Liver (tissue), 9 donors: Measurements from ENCODE around the gene GOSR1. TPM values are rescaled to one million over a fixed set of nuclear protein-coding genes. Genes with fewer than 3 reads are reported as not detected.

Experiments
- DNase-seq: peaks from one replicate; pipeline ENCODE4 v3.0.0-alpha.2; 2017; ENCODE audit warnings: low spot score
- H3K27ac ChIP-seq, 2 donors: one replicate each; pipeline ENCODE4 v1.7.0; 2013; ENCODE audit warnings: inconsistent platforms in 2 of 2, low read length in 2 of 2, control low read depth in 1 of 2, low read depth in 1 of 2, mild to moderate bottlenecking in 1 of 2
- H3K27me3 ChIP-seq, 4 donors: one replicate each; pipeline versions ENCODE4 v1.6.1 to v1.7.0; 2013; ENCODE audit warnings: low read length in 3 of 4, inconsistent platforms in 1 of 4, mild to moderate bottlenecking in 1 of 4, moderate library complexity in 1 of 4; ENCODE audit not compliant: control insufficient read depth in 4 of 4, insufficient read depth in 4 of 4
- H3K36me3 ChIP-seq, 4 donors: one replicate each; pipeline versions ENCODE4 v1.6.1 to v1.7.0; 2013; ENCODE audit warnings: low read length in 3 of 4, mild to moderate bottlenecking in 3 of 4, low read depth in 1 of 4, moderate library complexity in 1 of 4; ENCODE audit not compliant: control insufficient read depth in 4 of 4, insufficient read depth in 3 of 4
- H3K4me1 ChIP-seq, 4 donors: one replicate each; pipeline versions ENCODE4 v1.6.1 to v1.7.0; 2013; ENCODE audit warnings: low read length in 3 of 4, mild to moderate bottlenecking in 3 of 4, moderate library complexity in 1 of 4; ENCODE audit not compliant: control insufficient read depth in 4 of 4, insufficient read depth in 4 of 4
- H3K4me3 ChIP-seq, 3 donors: one replicate each; pipeline versions ENCODE4 v1.6.1 to v1.7.0; 2013; ENCODE audit warnings: low read length in 3 of 3, control low read depth in 1 of 3, low read depth in 1 of 3, mild to moderate bottlenecking in 1 of 3
- H3K9ac ChIP-seq, 2 donors: one replicate each; pipeline ENCODE4 v1.7.0; 2013; ENCODE audit warnings: low read length in 2 of 2, mild to moderate bottlenecking in 2 of 2, moderate library complexity in 2 of 2, control low read depth in 1 of 2, low read depth in 1 of 2
- H3K9me3 ChIP-seq, 4 donors: one replicate each; pipeline versions ENCODE4 v1.6.1 to v1.7.0; 2013; ENCODE audit warnings: low read length in 3 of 4; ENCODE audit not compliant: control insufficient read depth in 4 of 4
- EGR1 ChIP-seq, 2 donors: IDR thresholded peaks; 2 replicates each; pipeline ENCODE4 v1.6.1; 2016 to 2018; ENCODE audit warnings: antibody characterized with exemption in 2 of 2, low read depth in 2 of 2
- FOXA1 ChIP-seq: IDR thresholded peaks from 2 replicates; pipeline ENCODE4 v1.6.1; 2016; ENCODE audit warnings: antibody characterized with exemption
- FOXA2 ChIP-seq: IDR thresholded peaks from 2 replicates; pipeline ENCODE4 v1.6.1; 2016; ENCODE audit warnings: antibody characterized with exemption
- GABPA ChIP-seq, 2 donors: IDR thresholded peaks in 1 of 2; conservative IDR thresholded peaks in 1 of 2; 2 replicates each; pipeline ENCODE4 v1.6.1; 2016; ENCODE audit warnings: antibody characterized with exemption in 2 of 2, mild to moderate bottlenecking in 1 of 2, moderate library complexity in 1 of 2
- HNF4A ChIP-seq, 2 donors: conservative IDR thresholded peaks; 2 replicates each; pipeline ENCODE4 v1.6.1; 2016; ENCODE audit warnings: antibody characterized with exemption in 2 of 2, mild to moderate bottlenecking in 2 of 2
- HNF4G ChIP-seq: IDR thresholded peaks from 2 replicates; pipeline ENCODE4 v1.6.1; 2016; ENCODE audit warnings: antibody characterized with exemption
- NR2F2 ChIP-seq: IDR thresholded peaks from 2 replicates; pipeline ENCODE4 v1.6.1; 2016; ENCODE audit warnings: antibody characterized with exemption
- RAD21 ChIP-seq, 2 donors: IDR thresholded peaks; 2 replicates each; pipeline ENCODE4 v1.6.1; 2016; ENCODE audit warnings: antibody characterized with exemption in 2 of 2, mild to moderate bottlenecking in 2 of 2
- RXRA ChIP-seq, 2 donors: IDR thresholded peaks; 2 replicates each; pipeline ENCODE4 v1.6.1; 2017 to 2018; ENCODE audit warnings: antibody characterized with exemption in 2 of 2, mild to moderate bottlenecking in 1 of 2
- TAF1 ChIP-seq: conservative IDR thresholded peaks from 2 replicates; pipeline ENCODE4 v1.6.1; 2016; ENCODE audit warnings: antibody characterized with exemption, mild to moderate bottlenecking
- WGBS: extraction: QIAGEN DNeasy Blood & Tissue Kit; methylation state at CpG from one replicate; pipeline ENCODE4 v1.1.7; 2013; 5-methylcytosine and 5-hydroxymethylcytosine counted together
- polyA plus RNA-seq, 2 donors: library from polyadenylated mRNA; stranded (reverse) in 1 of 2; unstranded in 1 of 2; fragments of 200-250 nt in 1 of 2; fragments of >200 nt in 1 of 2; fragmentation: Nextera tagmentation in 1 of 2; extraction: Ambion mirVana in 1 of 2; gene quantifications; one replicate each; pipeline versions ENCODE4 v1.2.1 to v1.2.3, GENCODE V29; 2013 to 2015
- total RNA-seq, 2 donors: library from RNA; depleted of rRNA; stranded (reverse); fragments of >200 nt; gene quantifications; one replicate each; pipeline ENCODE4 v1.2.3, GENCODE V29; 2014
- TF ChIP-seq, protein P1 (sequence below): fragments of 150-350 bp; IDR thresholded peaks from 2 replicates; pipeline ENCODE4 v1.5.1; 2017; ENCODE audit warnings: improper control_type of control experiment, low read depth, low read length; ENCODE audit not compliant: missing input control
- TF ChIP-seq, protein P2 (sequence below): IDR thresholded peaks from 2 replicates; pipeline ENCODE4 v1.6.1; 2016; ENCODE audit warnings: antibody characterized with exemption
- TF ChIP-seq, protein P3 (sequence below): IDR thresholded peaks from 2 replicates; pipeline ENCODE4 v1.6.1; 2016; ENCODE audit warnings: antibody characterized with exemption, mild to moderate bottlenecking
- TF ChIP-seq, protein P4 (sequence below): IDR thresholded peaks from 2 replicates; pipeline ENCODE4 v1.6.1; 2016; ENCODE audit warnings: antibody characterized with exemption
- donor health status: healthy.
- donor health status: healthy.
- donor health status: healthy.
- donor health status: healthy.
- donor health status: healthy.

GOSR1 gene
- total and polyA plus RNA-seq, 4 donors: 15.0 to 40.4 (median 26.3) TPM

DNA sequence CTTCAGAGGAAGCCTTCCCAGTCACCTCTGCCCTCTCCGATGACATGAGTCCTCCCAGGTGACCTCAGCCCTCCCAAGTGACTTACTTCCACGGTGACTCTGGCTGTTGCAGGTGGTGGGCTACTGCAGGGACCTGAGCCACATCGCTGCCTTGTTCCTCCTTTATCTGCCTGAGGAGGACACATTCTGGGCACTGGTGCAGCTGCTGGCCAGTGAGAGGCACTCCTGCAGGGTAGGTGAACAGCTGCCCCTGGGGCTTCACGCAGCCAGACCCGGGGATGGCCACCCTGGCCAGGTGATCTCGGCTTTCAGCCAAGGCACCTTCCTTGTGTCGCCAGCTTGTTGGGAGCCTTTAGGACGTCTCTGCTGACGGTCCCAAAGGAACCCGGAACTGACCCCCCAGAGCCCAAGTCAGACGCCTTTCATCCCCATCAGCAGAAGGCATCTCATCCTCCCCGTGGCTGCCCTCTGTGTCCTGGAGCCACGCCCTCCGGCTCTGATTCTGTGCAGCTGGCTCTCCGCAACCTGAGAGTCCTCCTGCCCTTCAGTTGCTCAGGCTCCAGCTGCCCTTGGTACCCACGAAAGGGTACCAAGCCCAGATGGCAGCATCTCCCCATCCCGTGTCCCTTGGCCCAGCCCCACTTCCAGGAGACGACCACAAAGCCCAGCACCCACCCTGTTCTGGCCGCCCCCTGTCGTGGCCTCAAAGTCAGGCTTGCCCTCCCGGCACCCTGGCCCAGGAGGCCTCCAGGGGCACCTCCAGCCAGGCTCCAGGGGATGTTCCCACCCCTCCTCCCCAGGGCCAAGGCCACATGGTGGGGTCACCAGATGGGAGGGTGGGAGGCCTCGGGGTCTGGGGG lies 81.7 kb downstream of the GOSR1 start:
- no peak overlapping the region for H3K9ac ChIP-seq
- no peak overlapping the region for H3K4me3 ChIP-seq
- H3K36me3 ChIP-seq: no peaks in the 10 kb centered on the region
- H3K9me3 ChIP-seq: no peaks in the 10 kb centered on the region
- 87% methylated on average over 22 of the region's 22 CpGs for WGBS
- no peak for DNase-seq
- H3K4me1 ChIP-seq: no peaks in the 10 kb centered on the region
- TF ChIP-seq HNF4G (no peak), NR2F2 (no peak), HNF4A (conservative IDR thresholded peaks at IDR 0.05) (no peak)
- TF ChIP-seq, protein P1, sequence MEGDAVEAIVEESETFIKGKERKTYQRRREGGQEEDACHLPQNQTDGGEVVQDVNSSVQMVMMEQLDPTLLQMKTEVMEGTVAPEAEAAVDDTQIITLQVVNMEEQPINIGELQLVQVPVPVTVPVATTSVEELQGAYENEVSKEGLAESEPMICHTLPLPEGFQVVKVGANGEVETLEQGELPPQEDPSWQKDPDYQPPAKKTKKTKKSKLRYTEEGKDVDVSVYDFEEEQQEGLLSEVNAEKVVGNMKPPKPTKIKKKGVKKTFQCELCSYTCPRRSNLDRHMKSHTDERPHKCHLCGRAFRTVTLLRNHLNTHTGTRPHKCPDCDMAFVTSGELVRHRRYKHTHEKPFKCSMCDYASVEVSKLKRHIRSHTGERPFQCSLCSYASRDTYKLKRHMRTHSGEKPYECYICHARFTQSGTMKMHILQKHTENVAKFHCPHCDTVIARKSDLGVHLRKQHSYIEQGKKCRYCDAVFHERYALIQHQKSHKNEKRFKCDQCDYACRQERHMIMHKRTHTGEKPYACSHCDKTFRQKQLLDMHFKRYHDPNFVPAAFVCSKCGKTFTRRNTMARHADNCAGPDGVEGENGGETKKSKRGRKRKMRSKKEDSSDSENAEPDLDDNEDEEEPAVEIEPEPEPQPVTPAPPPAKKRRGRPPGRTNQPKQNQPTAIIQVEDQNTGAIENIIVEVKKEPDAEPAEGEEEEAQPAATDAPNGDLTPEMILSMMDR: no peak
- TF ChIP-seq, protein P2, sequence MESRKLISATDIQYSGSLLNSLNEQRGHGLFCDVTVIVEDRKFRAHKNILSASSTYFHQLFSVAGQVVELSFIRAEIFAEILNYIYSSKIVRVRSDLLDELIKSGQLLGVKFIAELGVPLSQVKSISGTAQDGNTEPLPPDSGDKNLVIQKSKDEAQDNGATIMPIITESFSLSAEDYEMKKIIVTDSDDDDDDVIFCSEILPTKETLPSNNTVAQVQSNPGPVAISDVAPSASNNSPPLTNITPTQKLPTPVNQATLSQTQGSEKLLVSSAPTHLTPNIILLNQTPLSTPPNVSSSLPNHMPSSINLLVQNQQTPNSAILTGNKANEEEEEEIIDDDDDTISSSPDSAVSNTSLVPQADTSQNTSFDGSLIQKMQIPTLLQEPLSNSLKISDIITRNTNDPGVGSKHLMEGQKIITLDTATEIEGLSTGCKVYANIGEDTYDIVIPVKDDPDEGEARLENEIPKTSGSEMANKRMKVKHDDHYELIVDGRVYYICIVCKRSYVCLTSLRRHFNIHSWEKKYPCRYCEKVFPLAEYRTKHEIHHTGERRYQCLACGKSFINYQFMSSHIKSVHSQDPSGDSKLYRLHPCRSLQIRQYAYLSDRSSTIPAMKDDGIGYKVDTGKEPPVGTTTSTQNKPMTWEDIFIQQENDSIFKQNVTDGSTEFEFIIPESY: no peak
- TF ChIP-seq, protein P3, sequence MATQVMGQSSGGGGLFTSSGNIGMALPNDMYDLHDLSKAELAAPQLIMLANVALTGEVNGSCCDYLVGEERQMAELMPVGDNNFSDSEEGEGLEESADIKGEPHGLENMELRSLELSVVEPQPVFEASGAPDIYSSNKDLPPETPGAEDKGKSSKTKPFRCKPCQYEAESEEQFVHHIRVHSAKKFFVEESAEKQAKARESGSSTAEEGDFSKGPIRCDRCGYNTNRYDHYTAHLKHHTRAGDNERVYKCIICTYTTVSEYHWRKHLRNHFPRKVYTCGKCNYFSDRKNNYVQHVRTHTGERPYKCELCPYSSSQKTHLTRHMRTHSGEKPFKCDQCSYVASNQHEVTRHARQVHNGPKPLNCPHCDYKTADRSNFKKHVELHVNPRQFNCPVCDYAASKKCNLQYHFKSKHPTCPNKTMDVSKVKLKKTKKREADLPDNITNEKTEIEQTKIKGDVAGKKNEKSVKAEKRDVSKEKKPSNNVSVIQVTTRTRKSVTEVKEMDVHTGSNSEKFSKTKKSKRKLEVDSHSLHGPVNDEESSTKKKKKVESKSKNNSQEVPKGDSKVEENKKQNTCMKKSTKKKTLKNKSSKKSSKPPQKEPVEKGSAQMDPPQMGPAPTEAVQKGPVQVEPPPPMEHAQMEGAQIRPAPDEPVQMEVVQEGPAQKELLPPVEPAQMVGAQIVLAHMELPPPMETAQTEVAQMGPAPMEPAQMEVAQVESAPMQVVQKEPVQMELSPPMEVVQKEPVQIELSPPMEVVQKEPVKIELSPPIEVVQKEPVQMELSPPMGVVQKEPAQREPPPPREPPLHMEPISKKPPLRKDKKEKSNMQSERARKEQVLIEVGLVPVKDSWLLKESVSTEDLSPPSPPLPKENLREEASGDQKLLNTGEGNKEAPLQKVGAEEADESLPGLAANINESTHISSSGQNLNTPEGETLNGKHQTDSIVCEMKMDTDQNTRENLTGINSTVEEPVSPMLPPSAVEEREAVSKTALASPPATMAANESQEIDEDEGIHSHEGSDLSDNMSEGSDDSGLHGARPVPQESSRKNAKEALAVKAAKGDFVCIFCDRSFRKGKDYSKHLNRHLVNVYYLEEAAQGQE: no peak
- TF ChIP-seq, protein P4, sequence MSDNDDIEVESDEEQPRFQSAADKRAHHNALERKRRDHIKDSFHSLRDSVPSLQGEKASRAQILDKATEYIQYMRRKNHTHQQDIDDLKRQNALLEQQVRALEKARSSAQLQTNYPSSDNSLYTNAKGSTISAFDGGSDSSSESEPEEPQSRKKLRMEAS: no peak
- H3K27me3 ChIP-seq: no peaks in the 10 kb centered on the region
- H3K27ac ChIP-seq: no peak overlapping the region

GRCh38 chr17:30559656-30560055 lies 82.4 kb downstream of the GOSR1 start:
- no peak overlapping the region for H3K9ac ChIP-seq
- TF ChIP-seq FOXA1 (no peak), FOXA2 (no peak), GABPA (IDR thresholded peaks at IDR 0.05 in 1 of 2, conservative IDR thresholded peaks at IDR 0.05 in 1 of 2) (no peak), RAD21 (IDR thresholded peaks at IDR 0.05) (no peak), TAF1 (no peak), RXRA (IDR thresholded peaks at IDR 0.05) (no peak), EGR1 (IDR thresholded peaks at IDR 0.05; ENCODE audit: low read depth in 2 of 2) (no peak)
- TF ChIP-seq, protein P3: no peak
- TF ChIP-seq, protein P1: no peak
- TF ChIP-seq, protein P2: no peak
- DNase-seq: no peak
- H3K27ac ChIP-seq: no peak overlapping the region
- H3K4me1 ChIP-seq: no peaks in the 10 kb centered on the region
- H3K9me3 ChIP-seq: no peaks in the 10 kb centered on the region
- no peak overlapping the region for H3K4me3 ChIP-seq
- no peaks in the 10 kb centered on the region for H3K27me3 ChIP-seq
- WGBS: 93% methylated on average over 7 of the region's 7 CpGs
- H3K36me3 ChIP-seq: no peaks in the 10 kb centered on the region
